ENCODE measurements around the gene MRPL36.

MRPL36 gene

DNA sequence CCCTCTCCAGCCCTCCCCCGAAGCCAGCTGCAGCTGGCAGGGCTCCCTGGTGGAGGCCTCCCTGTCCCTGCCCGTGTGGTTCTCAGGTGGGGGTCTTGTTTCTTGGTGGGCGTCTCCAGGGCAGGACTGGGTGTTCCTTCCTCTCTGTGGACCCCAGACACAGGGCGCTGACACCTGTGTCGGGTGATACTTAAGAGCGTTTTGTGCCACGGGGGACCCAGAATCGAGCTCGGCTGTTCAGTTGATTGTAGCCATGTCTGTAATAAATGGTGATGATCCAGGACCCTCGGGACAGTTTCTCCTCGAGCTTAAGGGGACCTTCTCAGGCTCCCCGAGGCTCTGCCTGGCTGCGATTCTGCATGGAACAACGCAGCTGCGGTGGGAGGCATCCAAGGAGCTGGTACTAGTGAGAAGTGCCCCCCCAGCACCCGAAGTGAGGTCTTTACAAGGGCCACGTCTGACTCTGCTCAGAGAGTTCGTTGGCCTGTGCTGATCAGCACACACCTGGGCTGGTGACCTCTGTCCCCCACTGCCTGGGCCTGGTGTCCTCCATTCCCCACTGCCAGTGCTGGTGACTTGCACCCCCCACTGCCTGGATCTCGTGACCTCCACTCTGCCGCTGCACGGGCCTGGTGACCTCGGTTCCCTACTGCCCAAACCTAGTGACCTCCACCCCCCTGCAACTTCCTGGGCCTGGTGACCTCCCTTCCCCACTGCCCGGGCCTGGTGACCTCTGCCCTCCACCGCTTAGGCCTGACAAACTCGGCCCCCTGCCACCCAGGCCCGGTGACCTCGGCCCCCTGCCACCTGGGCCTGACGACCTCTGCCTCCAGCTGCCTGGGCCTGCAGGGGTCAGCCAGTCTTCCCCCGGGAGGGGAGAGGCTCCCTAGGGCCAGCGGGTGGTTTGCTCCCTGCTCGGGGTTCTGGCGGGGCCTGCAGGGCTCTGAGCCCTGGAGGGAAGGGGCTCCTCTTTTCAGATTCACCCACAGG lies 37.5 kb upstream of the MRPL36 start:
- no peak for DNase-seq
- no peaks in the 10 kb centered on the region for H3K4me1 Mint-ChIP-seq (ENCODE audit: low read depth in 2 of 2)
- peaks cover 42 to 72% of the 10 kb centered on the region in 2 donors for H3K27me3 Mint-ChIP-seq
- no peak overlapping the region for H3K27ac Mint-ChIP-seq
- H3K36me3 Mint-ChIP-seq (ENCODE audit: insufficient read depth): no peaks in the 10 kb centered on the region
- H3K9me3 Mint-ChIP-seq: no peaks in the 10 kb centered on the region
- H3K4me3 Mint-ChIP-seq: no peak overlapping the region
- ATAC-seq (replicated peaks): no peak

DNA sequence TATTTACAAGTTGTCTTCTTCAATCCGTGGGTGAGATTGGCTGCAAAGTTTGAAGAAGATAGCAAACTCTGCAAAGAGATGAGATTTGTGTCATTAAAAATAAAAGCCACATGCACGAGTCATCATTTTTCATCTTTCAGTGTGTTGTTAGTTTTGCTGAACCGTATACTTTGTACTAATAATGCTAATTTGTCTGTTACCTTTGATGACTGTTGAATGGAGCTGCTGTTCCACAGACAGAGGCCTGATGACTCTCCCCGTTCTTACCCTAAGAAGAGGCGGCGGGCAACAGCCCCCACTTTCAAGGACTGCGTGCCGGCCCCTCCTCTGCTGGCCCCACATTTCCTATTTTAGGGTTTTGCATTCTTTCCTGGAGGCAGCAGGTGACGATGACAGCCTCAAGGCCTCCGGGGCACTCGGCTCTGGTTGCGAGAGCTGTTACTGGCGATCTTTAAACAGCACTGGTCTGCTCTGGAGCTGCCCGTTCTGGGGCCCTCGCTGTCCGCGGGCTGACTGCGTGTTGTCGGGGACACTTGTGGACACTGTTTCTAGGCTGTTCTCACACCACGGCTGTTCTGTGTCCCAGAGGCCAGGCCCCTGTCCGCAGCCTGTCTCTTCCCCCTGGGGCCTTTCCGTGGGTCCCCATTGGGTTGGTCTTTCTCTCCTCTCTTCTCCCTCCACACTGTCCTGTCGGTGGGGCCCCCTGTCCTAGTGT lies 36.7 kb upstream of the MRPL36 start:
- H3K4me3 Mint-ChIP-seq: no peak overlapping the region
- no peaks in the 10 kb centered on the region for H3K4me1 Mint-ChIP-seq (ENCODE audit: low read depth in 2 of 2)
- peaks cover 42 to 74% of the 10 kb centered on the region in 2 donors for H3K27me3 Mint-ChIP-seq
- no peak overlapping the region for H3K27ac Mint-ChIP-seq
- H3K9me3 Mint-ChIP-seq: no peaks in the 10 kb centered on the region
- no peaks in the 10 kb centered on the region for H3K36me3 Mint-ChIP-seq (ENCODE audit: insufficient read depth)
- ATAC-seq (replicated peaks) (no peak), DNase-seq (no peak)

- H3K27me3 Mint-ChIP-seq: peaks cover 38 to 72% of the 10 kb centered on the region in 2 donors
- H3K4me3 Mint-ChIP-seq: no peak overlapping the region
- no peak overlapping the region for H3K27ac Mint-ChIP-seq
- ATAC-seq (replicated peaks) (no peak), DNase-seq (no peak)
- no peaks in the 10 kb centered on the region for H3K9me3 Mint-ChIP-seq
- no peaks in the 10 kb centered on the region for H3K4me1 Mint-ChIP-seq (ENCODE audit: low read depth in 2 of 2)
- no peaks in the 10 kb centered on the region for H3K36me3 Mint-ChIP-seq (ENCODE audit: insufficient read depth)
Observed at GRCh38 chr5:1835431-1835830, 35.8 kb upstream of the MRPL36 start.

- ATAC-seq (replicated peaks): no peak
- Mint-ChIP-seq H3K4me3 (no peak overlapping the region), H3K27me3 (peaks cover 33 to 67% of the 10 kb centered on the region in 2 donors)
Observed at GRCh38 chr5:1834721-1835429, 35.2 kb upstream of the MRPL36 start.

DNA sequence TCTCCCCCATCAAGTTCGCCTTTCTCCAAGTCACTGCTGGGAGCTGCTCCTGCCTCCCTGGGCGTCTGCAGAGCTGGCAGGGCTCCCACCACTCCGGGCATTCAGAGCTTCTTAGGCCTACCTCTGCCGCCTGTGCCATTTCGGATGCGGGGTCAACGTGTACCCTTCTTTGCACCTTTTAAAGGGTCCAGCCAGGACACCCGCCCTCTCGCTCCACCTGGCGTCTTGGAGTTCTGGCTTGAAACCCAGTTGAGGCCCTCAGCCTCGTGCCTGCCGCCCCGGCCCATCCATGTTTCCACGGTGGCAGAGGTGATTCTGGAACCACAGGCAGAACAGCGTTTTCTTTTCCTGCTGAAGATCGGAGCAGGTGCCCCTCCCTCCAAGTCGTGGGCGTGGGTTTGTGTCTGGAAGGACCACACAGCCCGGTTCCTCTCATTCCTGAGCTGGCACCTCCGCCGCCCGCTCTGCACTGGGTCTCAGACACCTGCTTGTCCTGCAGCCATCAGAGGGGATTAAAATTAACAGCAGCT lies 34.5 kb upstream of the MRPL36 start:
- Mint-ChIP-seq H3K27me3 (peaks cover 25 to 59% of the 10 kb centered on the region in 2 donors), H3K27ac (no peak overlapping the region), H3K4me1 (ENCODE audit: low read depth in 2 of 2) (no peaks in the 10 kb centered on the region), H3K4me3 (no peak overlapping the region), H3K36me3 (ENCODE audit: insufficient read depth) (peaks cover 3% of the 10 kb centered on the region), H3K9me3 (no peaks in the 10 kb centered on the region)
- ATAC-seq (replicated peaks) (no peak), DNase-seq (no peak)

More at GRCh38 chr5:1834721-1835429, 35.2 kb upstream of the MRPL36 start:
- no peak for DNase-seq
- Mint-ChIP-seq H3K36me3 (ENCODE audit: insufficient read depth) (no peaks in the 10 kb centered on the region), H3K27ac (no peak overlapping the region), H3K4me1 (ENCODE audit: low read depth in 2 of 2) (no peaks in the 10 kb centered on the region), H3K9me3 (no peaks in the 10 kb centered on the region)

GRCh38 chr5:1833264-1834021 lies 33.8 kb upstream of the MRPL36 start:
- Mint-ChIP-seq H3K36me3 (ENCODE audit: insufficient read depth) (peaks cover 3% of the 10 kb centered on the region), H3K4me3 (no peak overlapping the region), H3K27ac (no peak overlapping the region), H3K27me3 (peaks cover 23 to 55% of the 10 kb centered on the region in 2 donors), H3K9me3 (no peaks in the 10 kb centered on the region), H3K4me1 (ENCODE audit: low read depth in 2 of 2) (no peaks in the 10 kb centered on the region)
- DNase-seq (no peak), ATAC-seq (replicated peaks) (no peak)

DNA sequence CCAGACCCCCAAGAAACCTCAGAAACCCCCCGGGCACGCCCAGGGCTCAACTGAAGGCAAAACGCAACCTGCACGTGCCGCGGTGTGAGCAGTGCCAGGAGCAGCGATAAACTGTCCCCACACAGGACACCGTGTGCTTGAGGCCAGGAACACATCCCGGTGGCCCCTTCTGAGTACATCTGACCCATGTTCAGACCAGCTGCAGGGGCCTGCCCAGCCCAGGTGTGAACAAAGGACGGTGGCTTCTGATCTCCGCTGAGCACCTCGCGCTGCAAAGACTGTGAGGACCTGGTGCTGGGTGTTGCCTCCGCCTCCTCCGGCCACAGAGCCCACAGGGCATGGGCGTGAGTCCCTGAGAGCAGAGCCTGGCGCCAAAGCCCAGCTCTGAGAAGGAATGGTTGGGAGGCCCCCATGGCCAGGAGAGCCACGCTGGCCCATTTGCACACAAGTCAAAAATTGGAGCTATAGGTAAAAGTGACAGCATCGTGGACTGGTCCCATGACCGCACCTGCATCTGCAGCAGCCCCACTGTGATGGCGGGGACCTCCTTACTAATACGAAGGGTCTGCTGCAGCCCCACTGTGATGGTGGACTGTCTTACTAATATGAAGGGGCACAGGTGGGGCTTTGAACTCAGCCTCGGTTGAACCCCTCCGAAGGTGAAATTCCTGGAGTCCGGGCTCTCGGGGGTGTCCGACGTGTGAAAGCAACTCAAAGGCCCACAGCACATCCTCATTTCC lies 33.0 kb upstream of the MRPL36 start:
- Mint-ChIP-seq H3K27me3 (peaks cover 18 to 47% of the 10 kb centered on the region in 2 donors), H3K36me3 (ENCODE audit: insufficient read depth) (peaks cover 3% of the 10 kb centered on the region), H3K4me1 (ENCODE audit: low read depth in 2 of 2) (no peaks in the 10 kb centered on the region), H3K27ac (no peak overlapping the region), H3K9me3 (no peaks in the 10 kb centered on the region), H3K4me3 (no peak overlapping the region)
- no peak for DNase-seq
- ATAC-seq (replicated peaks): no peak

DNA sequence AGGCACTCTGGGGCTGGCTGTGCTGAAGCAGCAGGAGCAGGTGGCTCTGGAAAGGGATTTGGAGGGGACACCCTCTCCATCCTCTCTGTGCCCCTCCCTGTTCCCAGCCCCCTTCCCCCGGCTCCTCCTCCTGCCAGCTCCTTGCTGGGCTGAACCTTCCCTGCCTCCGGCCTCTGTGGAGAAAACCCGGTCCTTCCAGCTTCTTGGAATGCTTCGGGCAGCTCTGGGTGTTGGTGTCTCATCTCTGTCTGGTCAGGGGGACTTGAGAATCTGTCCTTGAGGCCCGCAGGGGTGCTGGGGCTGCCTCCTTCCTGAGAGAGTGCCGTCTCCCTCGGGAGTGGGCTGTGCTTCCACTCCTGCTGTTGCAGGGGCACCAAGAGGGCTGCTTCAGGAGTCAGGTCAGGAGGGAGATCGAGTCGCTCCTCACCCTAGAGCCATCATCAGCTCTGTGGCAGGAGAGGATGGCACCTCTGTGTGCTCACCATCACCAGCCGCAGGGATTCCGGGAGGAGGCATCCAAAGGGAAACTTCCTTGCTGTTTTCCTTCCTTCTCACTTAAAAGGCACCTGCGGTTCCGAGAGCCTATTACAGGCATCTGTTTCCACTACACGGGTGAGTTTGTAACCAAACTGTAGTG lies 32.2 kb upstream of the MRPL36 start:
- Mint-ChIP-seq H3K4me3 (no peak overlapping the region), H3K9me3 (no peaks in the 10 kb centered on the region), H3K27ac (no peak overlapping the region), H3K4me1 (ENCODE audit: low read depth in 2 of 2) (no peaks in the 10 kb centered on the region), H3K36me3 (ENCODE audit: insufficient read depth) (peaks cover 3% of the 10 kb centered on the region), H3K27me3 (peaks cover 15 to 42% of the 10 kb centered on the region in 2 donors)
- DNase-seq (no peak), ATAC-seq (replicated peaks) (no peak)

- DNase-seq: no peak
- H3K27me3 Mint-ChIP-seq: peaks cover 10 to 37% of the 10 kb centered on the region in 2 donors
- no peak overlapping the region for H3K4me3 Mint-ChIP-seq
- ATAC-seq (replicated peaks): no peak
- H3K4me1 Mint-ChIP-seq (ENCODE audit: low read depth in 2 of 2): no peaks in the 10 kb centered on the region
- no peaks in the 10 kb centered on the region for H3K9me3 Mint-ChIP-seq
- H3K36me3 Mint-ChIP-seq (ENCODE audit: insufficient read depth): peaks cover 3% of the 10 kb centered on the region
- no peak overlapping the region for H3K27ac Mint-ChIP-seq
Observed at GRCh38 chr5:1831257-1831656, 31.6 kb upstream of the MRPL36 start.

DNA sequence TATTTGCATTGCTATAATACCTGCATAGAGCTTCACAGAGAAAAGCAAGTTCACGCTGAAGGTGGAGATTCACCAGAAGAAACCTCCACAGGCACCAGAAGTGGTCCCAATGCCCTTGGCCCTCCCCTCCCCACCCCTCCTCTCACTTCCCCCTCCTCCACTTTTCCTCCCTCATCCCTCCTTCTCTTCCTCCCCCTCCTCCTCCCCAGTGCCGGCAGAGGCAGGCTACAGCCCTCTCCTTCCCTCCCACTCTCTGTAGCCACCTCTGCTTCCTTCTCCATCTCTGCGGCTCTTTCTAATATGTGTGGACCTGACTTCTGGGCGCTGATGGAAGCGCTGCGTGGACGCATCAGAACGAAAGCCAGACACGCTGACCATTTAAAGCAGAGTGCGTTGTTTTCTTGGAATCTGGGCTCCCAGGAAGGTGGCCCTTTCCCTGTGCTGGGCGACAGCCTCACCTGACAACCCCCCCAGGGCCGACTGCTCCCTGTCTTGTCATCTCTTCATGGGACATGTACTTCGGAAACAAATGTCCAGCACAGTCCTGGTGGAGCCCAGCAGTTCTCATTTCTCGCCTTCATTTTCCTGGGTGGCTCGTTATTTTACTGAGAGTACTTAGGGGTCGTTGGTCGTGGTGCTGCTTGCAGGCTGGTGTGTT lies 31.1 kb upstream of the MRPL36 start:
- H3K4me3 Mint-ChIP-seq: no peak overlapping the region
- no peaks in the 10 kb centered on the region for H3K4me1 Mint-ChIP-seq (ENCODE audit: low read depth in 2 of 2)
- peaks cover 4% of the 10 kb centered on the region for H3K36me3 Mint-ChIP-seq (ENCODE audit: insufficient read depth)
- DNase-seq: no peak
- H3K27ac Mint-ChIP-seq: no peak overlapping the region
- no peak for ATAC-seq (replicated peaks)
- peaks cover 7 to 32% of the 10 kb centered on the region in 2 donors for H3K27me3 Mint-ChIP-seq
- no peaks in the 10 kb centered on the region for H3K9me3 Mint-ChIP-seq

DNA sequence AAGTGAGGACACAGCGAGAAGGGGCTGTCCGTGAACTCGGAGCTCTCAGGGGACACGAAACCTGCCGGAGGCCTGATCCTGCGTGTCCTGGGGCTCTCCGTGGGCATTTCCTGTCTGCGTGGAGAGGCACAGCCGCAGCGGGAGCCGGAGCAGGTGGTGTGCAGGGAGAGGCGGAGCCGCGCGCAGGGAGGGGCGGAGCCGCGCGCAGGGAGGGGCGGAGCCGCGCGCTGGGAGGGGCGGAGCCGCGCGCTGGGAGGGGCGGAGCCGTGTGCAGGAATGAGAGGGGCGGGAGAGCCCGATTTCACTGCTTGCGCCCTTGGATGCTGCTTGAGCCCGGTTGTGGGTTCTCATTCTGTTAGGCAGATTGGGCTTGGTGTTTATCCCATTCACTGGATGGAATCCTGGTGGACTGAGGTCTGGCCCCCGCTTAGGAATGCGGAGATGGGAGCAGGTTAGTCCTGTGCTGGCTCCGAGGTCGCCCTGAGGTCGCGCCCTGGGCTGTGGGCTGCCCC lies 28.3 kb upstream of the MRPL36 start:
- H3K27me3 Mint-ChIP-seq: peaks cover 0 to 10% of the 10 kb centered on the region in 2 donors
- H3K4me1 Mint-ChIP-seq (ENCODE audit: low read depth in 2 of 2): no peaks in the 10 kb centered on the region
- no peak overlapping the region for H3K27ac Mint-ChIP-seq
- no peak for ATAC-seq (replicated peaks)
- no peaks in the 10 kb centered on the region for H3K9me3 Mint-ChIP-seq
- H3K36me3 Mint-ChIP-seq (ENCODE audit: insufficient read depth): peaks cover 7% of the 10 kb centered on the region
- no peak for DNase-seq
- H3K4me3 Mint-ChIP-seq: peak overlapping the region; percentile 29 to 45

All from effector memory CD8-positive, alpha-beta T cell (primary cell).